ENCODE measurements around the gene ZBTB21. TPM values are rescaled to one million over a fixed set of nuclear protein-coding genes. Genes with fewer than 3 reads are reported as not detected.

Gene ZBTB21
- total RNA-seq, 1 donor from 2014 or later, result 38.1 TPM

DNA sequence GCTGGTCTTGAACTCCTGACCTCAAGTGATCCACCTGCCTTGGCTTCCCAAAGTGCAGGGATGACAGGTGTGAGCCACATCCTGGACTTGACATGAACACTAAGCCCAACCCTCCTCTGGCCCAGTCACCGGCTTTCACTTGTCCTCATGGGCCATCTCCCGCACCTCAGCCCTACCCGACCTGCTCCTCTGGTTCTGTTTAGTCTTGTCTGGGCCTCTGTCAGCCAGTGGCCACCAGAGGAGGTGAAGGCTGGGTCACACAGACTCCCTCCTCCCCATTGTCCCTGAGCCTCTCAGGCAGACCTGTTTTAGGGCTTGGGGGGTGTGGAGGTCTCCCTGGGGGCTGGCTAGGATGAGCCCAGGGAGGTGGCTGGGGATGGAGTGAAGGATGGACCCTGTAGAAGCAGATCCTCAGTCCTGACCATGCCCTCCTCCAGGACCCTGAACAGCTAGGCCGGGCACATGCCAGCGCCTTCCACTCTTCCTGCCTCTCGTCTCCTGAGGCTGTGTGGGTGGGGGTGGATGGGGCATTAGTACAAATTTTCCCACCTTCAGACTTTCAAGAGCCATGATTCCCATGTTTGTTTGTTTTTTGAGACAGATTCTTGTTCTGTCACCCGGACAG lies 34.8 kb upstream of the ZBTB21 start:
- Mint-ChIP-seq H3K4me1 (no peaks in the 10 kb centered on the region), H3K4me3 (no peak overlapping the region), H3K9me3 (no peaks in the 10 kb centered on the region), H3K36me3 (ENCODE audit: low read depth) (no peaks in the 10 kb centered on the region), H3K27me3 (peaks cover 4% of the 10 kb centered on the region), H3K27ac (no peak overlapping the region)
- intact Hi-C loops (cut with micrococcal nuclease), result no loop called here
- no peak for DNase-seq

DNA sequence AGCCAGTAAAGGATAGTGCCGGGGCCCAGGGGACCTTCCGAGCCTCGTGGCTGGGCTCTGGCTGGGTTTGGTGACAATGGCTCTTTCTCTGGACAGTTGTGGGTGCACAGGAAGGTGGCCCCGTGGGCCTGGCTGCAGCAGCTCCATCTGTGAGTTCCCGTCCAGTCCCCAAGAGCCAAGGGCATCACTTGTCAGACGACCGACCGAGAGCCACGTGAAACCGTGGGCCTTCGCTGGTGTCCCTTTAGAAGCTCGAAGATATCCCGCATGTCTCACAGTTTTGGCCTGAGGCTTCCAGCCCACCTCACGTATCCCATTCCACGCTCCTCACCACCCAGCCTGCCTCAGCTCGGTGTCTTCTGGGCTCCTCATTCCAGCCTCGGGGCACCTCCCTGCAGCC lies 33.8 kb upstream of the ZBTB21 start:
- Mint-ChIP-seq H3K4me3 (no peak overlapping the region), H3K9me3 (no peaks in the 10 kb centered on the region), H3K27me3 (peaks cover 4% of the 10 kb centered on the region), H3K36me3 (ENCODE audit: low read depth) (no peaks in the 10 kb centered on the region), H3K27ac (no peak overlapping the region), H3K4me1 (no peaks in the 10 kb centered on the region)
- DNase-seq, result no peak
- intact Hi-C loops (cut with micrococcal nuclease), result no loop called here

DNA sequence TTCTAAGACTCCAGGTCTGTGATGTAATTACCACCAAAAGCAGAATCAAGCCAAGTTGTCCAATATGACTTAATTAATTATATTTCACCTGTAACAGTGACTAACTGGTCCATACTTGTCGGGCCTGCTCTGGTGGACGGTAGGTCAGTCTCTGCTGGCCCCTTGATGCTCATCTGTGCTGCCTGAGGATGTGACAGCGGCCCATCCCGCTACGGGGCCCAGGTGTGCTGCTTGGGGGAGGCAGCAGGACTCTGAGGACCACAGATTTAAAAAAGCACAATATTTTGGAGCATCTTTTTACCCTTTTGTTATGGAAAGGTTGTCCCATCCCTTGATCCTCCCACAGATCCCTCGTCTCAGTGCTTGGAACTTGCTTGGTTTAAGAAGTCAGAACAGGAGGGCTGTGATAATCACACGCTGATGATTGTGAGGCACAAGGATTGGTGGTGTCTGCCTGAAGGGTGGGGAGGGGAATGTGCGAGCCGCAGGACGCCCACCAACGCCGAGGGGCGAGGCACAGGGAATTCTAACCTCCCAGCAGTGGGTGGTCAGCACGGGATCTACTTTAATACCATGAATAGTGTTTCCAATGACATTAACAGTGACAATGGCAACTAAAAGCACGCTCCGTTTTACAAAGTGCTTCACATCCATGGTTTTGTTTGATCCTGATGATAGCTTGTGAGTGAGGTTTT lies 33.2 kb upstream of the ZBTB21 start:
- H3K9me3 Mint-ChIP-seq, result no peaks in the 10 kb centered on the region
- H3K27ac Mint-ChIP-seq, result no peak overlapping the region

DNA sequence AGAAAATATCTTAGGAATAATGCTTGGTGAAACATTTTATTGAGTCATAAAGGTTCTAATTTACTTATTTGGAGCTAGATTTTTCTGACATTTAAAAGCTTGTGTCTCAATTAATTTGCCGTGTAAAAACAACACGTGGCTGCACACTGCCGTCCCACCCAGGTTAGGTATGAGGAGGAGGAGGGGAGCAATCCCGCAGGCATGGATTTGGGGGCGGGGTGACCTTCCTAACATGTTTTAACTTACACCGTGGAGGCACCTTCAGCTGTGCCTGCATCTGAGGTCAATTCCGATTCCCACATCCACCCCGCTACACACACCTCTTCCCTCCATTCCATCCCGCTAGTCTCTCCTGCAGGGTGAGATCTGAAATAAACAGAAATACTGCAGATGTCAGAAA lies 32.5 kb upstream of the ZBTB21 start:
- H3K27me3 Mint-ChIP-seq, result peaks cover 4% of the 10 kb centered on the region
- H3K4me3 Mint-ChIP-seq, result no peak overlapping the region
- intact Hi-C loops (cut with micrococcal nuclease), result no loop called here
- no peak overlapping the region for H3K27ac Mint-ChIP-seq
- no peaks in the 10 kb centered on the region for H3K36me3 Mint-ChIP-seq (ENCODE audit: low read depth)
- no peak for DNase-seq
- no peaks in the 10 kb centered on the region for H3K9me3 Mint-ChIP-seq
- no peaks in the 10 kb centered on the region for H3K4me1 Mint-ChIP-seq

More for the DNA sequence above, 33.2 kb upstream of the ZBTB21 start:
- H3K4me3 Mint-ChIP-seq, result no peak overlapping the region
- no peak for DNase-seq
- intact Hi-C loops (cut with micrococcal nuclease), result no loop called here
- H3K4me1 Mint-ChIP-seq, result no peaks in the 10 kb centered on the region
- peaks cover 4% of the 10 kb centered on the region for H3K27me3 Mint-ChIP-seq
- no peaks in the 10 kb centered on the region for H3K36me3 Mint-ChIP-seq (ENCODE audit: low read depth)

DNA sequence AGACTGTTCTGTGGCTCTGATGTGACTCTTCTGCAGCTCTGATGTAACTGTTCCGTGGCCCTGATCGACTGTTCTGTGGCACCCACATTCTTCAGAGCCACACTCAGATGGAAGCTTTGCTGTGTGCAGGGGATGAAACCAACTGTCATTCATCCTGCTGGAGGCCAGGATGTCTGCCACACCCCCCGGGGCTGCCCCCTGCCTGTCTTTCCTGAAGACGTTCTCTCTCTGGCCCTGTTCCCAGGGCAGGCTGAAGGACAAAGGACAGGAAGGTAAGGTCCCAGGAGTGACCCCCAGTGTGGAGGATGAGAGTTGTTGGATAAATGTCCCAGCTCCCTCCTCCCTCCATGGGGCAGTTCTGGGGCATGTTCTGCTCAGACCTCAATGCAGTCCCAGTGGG lies 31.6 kb upstream of the ZBTB21 start:
- H3K4me3 Mint-ChIP-seq, result no peak overlapping the region
- DNase-seq, result no peak
- H3K4me1 Mint-ChIP-seq, result no peaks in the 10 kb centered on the region
- H3K27ac Mint-ChIP-seq, result no peak overlapping the region
- intact Hi-C loops (cut with micrococcal nuclease), result no loop called here
- H3K27me3 Mint-ChIP-seq, result peaks cover 4% of the 10 kb centered on the region
- H3K9me3 Mint-ChIP-seq, result no peaks in the 10 kb centered on the region
- no peaks in the 10 kb centered on the region for H3K36me3 Mint-ChIP-seq (ENCODE audit: low read depth)

DNA sequence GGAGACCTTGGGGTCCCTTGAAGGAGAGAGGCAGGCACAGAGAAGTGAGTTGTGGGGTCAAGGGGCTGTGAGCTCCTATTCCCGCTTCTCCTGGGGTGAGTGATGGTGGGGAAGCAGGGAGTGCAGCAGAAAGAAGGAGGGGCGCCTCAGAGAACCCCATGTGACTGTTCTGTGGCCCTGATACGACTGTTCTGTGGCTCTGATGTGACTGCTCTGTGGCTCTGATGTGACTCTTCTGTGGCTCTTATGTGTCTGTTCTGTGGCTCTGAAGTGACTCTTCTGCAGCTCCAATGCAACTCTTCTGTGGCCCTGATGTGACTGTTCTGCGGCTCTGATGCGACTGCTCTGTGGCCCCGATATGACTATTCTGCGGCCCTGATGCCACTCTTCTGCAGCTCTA lies 31.1 kb upstream of the ZBTB21 start:
- Mint-ChIP-seq H3K27ac (no peak overlapping the region), H3K4me3 (no peak overlapping the region)

DNA sequence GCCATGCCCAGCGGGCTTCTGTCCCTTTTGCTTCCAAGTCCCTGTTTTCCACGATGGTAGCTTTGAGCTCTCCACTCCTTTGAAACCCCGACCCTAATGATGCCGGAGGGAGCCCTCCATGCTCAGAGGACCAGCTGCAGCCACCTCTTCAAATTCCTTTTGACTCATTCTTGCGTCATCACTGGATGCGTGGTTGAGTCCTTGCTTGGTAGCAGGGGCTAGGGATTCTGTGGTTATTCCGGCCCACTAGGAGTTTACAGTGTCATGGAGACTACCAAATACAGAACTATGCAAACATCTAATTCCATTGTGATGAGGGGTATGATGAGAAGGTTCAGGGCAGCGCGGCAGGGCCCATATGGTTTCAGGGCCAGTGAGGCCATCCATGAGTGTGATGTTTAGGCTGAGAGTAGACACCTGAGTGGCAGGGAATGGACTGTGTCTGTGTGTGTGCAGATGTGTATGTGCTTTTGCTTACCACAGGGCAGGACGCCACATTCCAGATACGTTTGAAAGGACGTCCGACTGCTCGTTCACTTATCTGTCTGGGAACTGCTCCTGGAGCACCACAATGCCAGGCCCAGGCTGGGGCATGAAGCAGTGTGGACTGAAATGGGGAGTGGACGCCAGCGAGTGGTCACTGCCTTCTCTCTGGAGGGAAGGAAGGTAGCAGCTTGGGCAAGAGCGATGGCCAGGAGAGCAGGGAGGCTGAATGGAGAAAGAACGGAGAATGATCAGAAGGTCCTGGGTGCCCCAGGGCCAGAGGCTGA lies 30.4 kb upstream of the ZBTB21 start:
- Mint-ChIP-seq H3K4me3 (no peak overlapping the region), H3K4me1 (no peaks in the 10 kb centered on the region), H3K9me3 (no peaks in the 10 kb centered on the region), H3K36me3 (ENCODE audit: low read depth) (no peaks in the 10 kb centered on the region), H3K27me3 (peaks cover 6% of the 10 kb centered on the region), H3K27ac (no peak overlapping the region)
- intact Hi-C loops (cut with micrococcal nuclease), result no loop called here
- DNase-seq, result no peak

More for the DNA sequence above, 31.1 kb upstream of the ZBTB21 start:
- H3K9me3 Mint-ChIP-seq, result no peaks in the 10 kb centered on the region
- H3K27me3 Mint-ChIP-seq, result peaks cover 4% of the 10 kb centered on the region
- H3K4me1 Mint-ChIP-seq, result no peaks in the 10 kb centered on the region
- no peaks in the 10 kb centered on the region for H3K36me3 Mint-ChIP-seq (ENCODE audit: low read depth)
- intact Hi-C loops (cut with micrococcal nuclease), result no loop called here
- no peak for DNase-seq

DNA sequence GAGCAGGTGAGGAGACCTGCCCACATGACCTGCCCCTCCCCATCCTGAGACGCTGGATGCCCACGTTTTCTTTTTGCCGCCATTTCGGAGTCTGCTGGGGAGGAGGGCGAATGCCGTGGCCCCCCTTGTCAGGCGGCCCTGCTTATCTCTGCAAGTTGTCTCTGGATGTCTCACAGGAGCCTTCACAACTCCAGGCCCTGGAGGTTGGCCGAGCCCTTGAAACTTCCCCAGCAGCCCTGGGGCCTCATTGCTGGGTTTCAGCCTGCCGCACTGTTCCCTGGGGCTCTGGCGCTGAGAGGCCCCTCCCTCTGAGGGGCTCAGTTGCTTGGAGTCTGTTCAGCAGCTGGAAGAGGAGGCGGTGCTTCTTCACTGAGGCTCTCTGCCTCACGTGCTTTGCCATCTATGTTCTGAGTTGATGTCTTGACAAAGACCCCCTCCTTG lies 29.8 kb upstream of the ZBTB21 start:
- Mint-ChIP-seq H3K4me3 (no peak overlapping the region), H3K36me3 (ENCODE audit: low read depth) (no peaks in the 10 kb centered on the region), H3K27me3 (peaks cover 6% of the 10 kb centered on the region), H3K27ac (no peak overlapping the region), H3K9me3 (no peaks in the 10 kb centered on the region), H3K4me1 (no peaks in the 10 kb centered on the region)
- intact Hi-C loops (cut with micrococcal nuclease), result no loop called here
- no peak for DNase-seq

DNA sequence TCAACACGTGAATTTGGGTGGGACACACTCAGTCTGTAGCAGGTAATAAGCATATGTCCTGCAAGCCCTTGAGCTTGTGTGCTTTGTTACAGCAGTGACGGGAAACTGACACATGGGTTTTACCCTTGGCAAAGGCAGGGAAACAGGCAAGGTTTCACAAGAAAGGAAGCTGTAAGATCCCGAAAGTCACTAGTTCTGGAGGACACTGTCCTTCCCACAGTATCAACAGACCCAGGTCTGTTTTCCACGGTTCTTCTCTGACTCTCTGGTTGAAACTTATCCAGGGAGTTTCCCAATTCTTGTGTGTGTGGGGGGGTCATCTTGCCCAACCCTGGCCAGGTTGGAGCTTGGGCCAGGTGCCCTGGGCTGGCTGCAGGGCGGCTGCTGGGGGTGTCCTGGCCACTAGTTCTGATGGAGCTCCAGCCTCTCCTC lies 29.3 kb upstream of the ZBTB21 start:
- intact Hi-C loops (cut with micrococcal nuclease), result no loop called here
- Mint-ChIP-seq H3K4me3 (no peak overlapping the region), H3K27me3 (peaks cover 6% of the 10 kb centered on the region), H3K9me3 (no peaks in the 10 kb centered on the region), H3K4me1 (no peaks in the 10 kb centered on the region), H3K27ac (no peak overlapping the region), H3K36me3 (ENCODE audit: low read depth) (no peaks in the 10 kb centered on the region)
- no peak for DNase-seq

DNA sequence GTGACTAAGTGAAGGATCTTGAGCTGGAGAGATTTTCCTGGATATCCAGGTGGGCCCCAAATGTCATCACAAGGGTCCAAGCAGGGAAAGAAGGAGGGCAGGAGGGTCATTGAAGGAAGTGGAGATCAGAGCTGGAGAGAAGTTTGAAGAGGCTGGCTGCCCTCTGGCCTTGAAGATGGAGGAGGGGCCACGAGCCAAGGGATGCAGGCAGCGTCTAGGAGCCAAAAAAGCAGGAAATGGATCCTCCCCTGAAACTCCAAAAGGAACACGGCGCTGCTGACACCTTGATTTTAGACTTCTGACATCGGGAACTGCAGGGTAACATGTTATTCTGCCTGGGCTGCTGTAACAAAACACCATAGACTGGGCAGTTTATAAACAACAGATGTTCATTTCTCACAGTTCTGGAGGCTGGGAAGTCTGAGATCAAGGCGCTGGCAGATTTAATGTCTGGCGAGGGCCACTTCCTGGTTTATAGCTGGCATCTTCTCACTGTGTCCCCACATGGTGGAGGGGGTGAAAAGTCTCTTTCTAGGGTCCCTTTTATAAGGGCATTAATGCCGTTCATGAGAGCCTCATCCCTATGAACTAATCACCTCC lies 28.8 kb upstream of the ZBTB21 start:
- H3K4me3 Mint-ChIP-seq, result no peak overlapping the region
- intact Hi-C loops (cut with micrococcal nuclease), result no loop called here
- H3K36me3 Mint-ChIP-seq (ENCODE audit: low read depth), result no peaks in the 10 kb centered on the region
- DNase-seq, result no peak
- H3K27me3 Mint-ChIP-seq, result peaks cover 6% of the 10 kb centered on the region
- no peaks in the 10 kb centered on the region for H3K4me1 Mint-ChIP-seq
- H3K27ac Mint-ChIP-seq, result no peak overlapping the region
- H3K9me3 Mint-ChIP-seq, result no peaks in the 10 kb centered on the region

DNA sequence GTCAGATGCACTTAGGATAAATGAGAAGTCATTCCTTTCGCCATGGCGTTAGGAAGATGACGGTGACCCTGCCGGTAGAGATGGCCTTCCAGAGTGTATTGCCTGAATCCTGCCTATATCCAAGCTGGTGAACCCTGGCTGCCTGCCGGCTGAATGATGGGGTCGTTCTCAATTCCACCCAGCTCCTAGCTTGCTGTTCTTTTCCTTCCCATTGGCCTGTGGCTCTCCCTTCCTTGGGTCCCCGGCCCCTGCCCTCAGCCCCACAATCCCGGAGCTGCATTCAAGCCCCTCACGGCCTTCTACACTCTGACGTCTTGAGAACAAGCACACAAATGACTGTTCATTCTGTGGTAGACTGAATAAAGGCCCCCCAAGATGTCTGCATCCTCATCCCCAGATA lies 28.2 kb upstream of the ZBTB21 start:
- H3K36me3 Mint-ChIP-seq (ENCODE audit: low read depth), result no peaks in the 10 kb centered on the region
- intact Hi-C loops (cut with micrococcal nuclease), result no loop called here
- peaks cover 6% of the 10 kb centered on the region for H3K27me3 Mint-ChIP-seq
- no peak overlapping the region for H3K4me3 Mint-ChIP-seq
- H3K9me3 Mint-ChIP-seq, result no peaks in the 10 kb centered on the region
- H3K4me1 Mint-ChIP-seq, result no peaks in the 10 kb centered on the region
- H3K27ac Mint-ChIP-seq, result no peak overlapping the region
- no peak for DNase-seq

DNA sequence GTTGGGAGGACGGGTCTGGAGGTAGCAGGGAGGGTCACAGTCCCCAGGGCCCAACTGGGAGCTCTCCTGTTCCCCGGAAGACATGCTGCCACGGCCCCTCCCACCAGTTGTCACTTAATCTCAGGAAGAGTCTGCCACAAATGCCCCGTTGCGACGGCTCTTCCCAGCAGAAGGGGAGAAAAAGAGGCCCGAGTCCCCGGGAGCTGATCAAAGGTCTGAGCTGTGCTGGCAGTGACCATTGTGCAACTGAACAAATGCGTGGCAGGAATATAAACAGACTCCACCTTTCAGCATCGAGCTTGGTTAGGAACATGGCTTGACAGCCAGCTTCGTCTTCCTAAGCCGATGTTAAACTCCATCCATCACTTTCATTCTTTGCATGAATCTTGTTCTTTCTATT lies 27.8 kb upstream of the ZBTB21 start:
- intact Hi-C loops (cut with micrococcal nuclease), result no loop called here
- no peak overlapping the region for H3K27ac Mint-ChIP-seq
- no peak overlapping the region for H3K4me3 Mint-ChIP-seq
- no peak for DNase-seq
- H3K9me3 Mint-ChIP-seq, result no peaks in the 10 kb centered on the region
- no peaks in the 10 kb centered on the region for H3K4me1 Mint-ChIP-seq
- H3K36me3 Mint-ChIP-seq (ENCODE audit: low read depth), result no peaks in the 10 kb centered on the region
- peaks cover 6% of the 10 kb centered on the region for H3K27me3 Mint-ChIP-seq

DNA sequence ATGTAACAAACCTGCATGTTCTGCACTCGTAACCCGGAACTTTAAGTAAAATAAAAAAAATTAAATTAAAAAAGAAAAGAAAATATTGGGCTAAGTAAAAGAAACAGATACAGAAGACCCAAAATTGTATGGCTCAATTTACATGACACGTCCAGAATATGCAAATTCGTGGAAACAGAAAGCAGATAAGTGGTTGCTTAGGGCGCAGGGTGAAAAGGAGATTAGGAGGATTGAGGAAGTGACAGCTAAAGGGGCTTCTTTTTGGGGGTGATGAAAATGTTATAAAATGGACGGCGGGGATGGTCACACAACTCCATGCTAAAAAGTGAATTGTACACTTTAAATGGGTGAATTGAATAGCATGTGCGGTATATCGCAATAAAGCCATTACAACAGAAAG lies 27.4 kb upstream of the ZBTB21 start:
- Mint-ChIP-seq H3K27me3 (peaks cover 6% of the 10 kb centered on the region), H3K4me1 (no peaks in the 10 kb centered on the region), H3K27ac (no peak overlapping the region), H3K4me3 (no peak overlapping the region), H3K36me3 (ENCODE audit: low read depth) (no peaks in the 10 kb centered on the region), H3K9me3 (no peaks in the 10 kb centered on the region)
- no peak for DNase-seq
- intact Hi-C loops (cut with micrococcal nuclease), result no loop called here

DNA sequence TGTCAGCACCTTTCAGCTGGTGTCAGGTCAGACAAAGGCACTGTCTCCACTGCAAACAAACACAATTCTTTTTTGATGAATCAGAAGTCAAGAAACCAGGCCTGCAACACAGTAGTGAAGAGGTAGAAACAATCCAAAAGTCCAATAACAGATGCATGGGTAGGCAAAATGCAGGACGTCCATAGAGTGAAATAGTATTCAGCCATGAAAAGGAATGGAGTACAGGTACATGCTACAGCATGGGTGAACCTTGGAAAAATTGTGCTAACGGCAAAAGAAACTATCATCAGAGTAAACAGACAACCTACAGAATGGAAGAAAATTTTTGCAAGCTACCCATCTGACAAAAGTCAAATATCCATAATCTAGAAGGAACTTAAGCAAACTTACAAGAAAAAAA lies 26.2 kb upstream of the ZBTB21 start:
- H3K27me3 Mint-ChIP-seq, result peaks cover 3% of the 10 kb centered on the region
- intact Hi-C loops (cut with micrococcal nuclease), result no loop called here
- no peak for DNase-seq
- no peak overlapping the region for H3K4me3 Mint-ChIP-seq
- no peak overlapping the region for H3K27ac Mint-ChIP-seq
- H3K9me3 Mint-ChIP-seq, result no peaks in the 10 kb centered on the region
- H3K36me3 Mint-ChIP-seq (ENCODE audit: low read depth), result no peaks in the 10 kb centered on the region
- no peaks in the 10 kb centered on the region for H3K4me1 Mint-ChIP-seq

Measured in activated CD4-positive, alpha-beta T cell treated with anti-CD3 and anti-CD28 coated beads, Interleukin-2, amount 10 ng/mL, durations not matched to agents 24 days and 14 days (primary cell).